Hepatocyte (in vitro differentiated cells): ENCODE data around the gene FBXW11. TPM values are rescaled to one million over a fixed set of nuclear protein-coding genes. Genes with fewer than 3 reads are reported as not detected.
"Not testable (repeated sequence)": the region's sequence is repeated elsewhere in the genome, so short reads cannot be mapped to it uniquely, and the experiment has no call there.

Source experiments
- DNase-seq: peaks from one replicate; pipeline ENCODE4 v3.0.0-alpha.2; 2016; ENCODE audit warnings: low spot score
- H2AFZ ChIP-seq: fragments of 200-600 bp; sonication (generic); 2 replicates; pipeline ENCODE4 v1.6.0; 2016; ENCODE audit warnings: antibody characterized with exemption, mild to moderate bottlenecking
- H3K27ac ChIP-seq: fragments of 200-600 bp; sonication (generic); 2 replicates; pipeline ENCODE4 v1.5.1; 2016; ENCODE audit warnings: mild to moderate bottlenecking
- H3K27me3 ChIP-seq: fragments of 200-600 bp; sonication (generic); 2 replicates; pipeline ENCODE4 v1.6.1; 2016
- H3K36me3 ChIP-seq: fragments of 200-600 bp; sonication (generic); replicated peaks from 2 replicates; pipeline ENCODE4 v1.5.1; 2016; ENCODE audit warnings: low read depth; ENCODE audit not compliant: insufficient read depth
- H3K4me1 ChIP-seq: fragments of 200-600 bp; sonication (generic); 2 replicates; pipeline ENCODE4 v1.5.1; 2016; ENCODE audit warnings: mild to moderate bottlenecking, moderate library complexity; ENCODE audit not compliant: insufficient read depth
- H3K4me2 ChIP-seq: fragments of 200-600 bp; sonication (generic); 2 replicates; pipeline ENCODE4 v1.6.0; 2016
- H3K4me3 ChIP-seq: fragments of 200-600 bp; sonication (generic); 2 replicates; pipeline ENCODE4 v1.5.1; 2016; ENCODE audit warnings: mild to moderate bottlenecking
- H3K79me2 ChIP-seq: fragments of 200-600 bp; sonication (generic); 2 replicates; pipeline ENCODE4 v1.6.0; 2017; ENCODE audit warnings: mild to moderate bottlenecking
- H3K9me2 ChIP-seq: fragments of 200-600 bp; sonication (generic); replicated peaks from 2 replicates; pipeline ENCODE4 v1.6.0; 2017; ENCODE audit warnings: mild to moderate bottlenecking; ENCODE audit not compliant: insufficient read depth
- H3K9me3 ChIP-seq: fragments of 200-600 bp; sonication (generic); 2 replicates; pipeline ENCODE4 v1.5.1; 2016; ENCODE audit warnings: low read depth, mild to moderate bottlenecking
- H4K20me1 ChIP-seq: fragments of 200-600 bp; sonication (generic); 2 replicates; pipeline ENCODE4 v1.6.0; 2016; ENCODE audit warnings: mild to moderate bottlenecking; ENCODE audit not compliant: insufficient read depth, poor library complexity, severe bottlenecking
- CTCF ChIP-seq: fragments of 200-600 bp; sonication (generic); IDR thresholded peaks from 2 replicates; pipeline ENCODE4 v1.5.1; 2016; ENCODE audit warnings: antibody characterized with exemption, mild to moderate bottlenecking; ENCODE audit not compliant: poor library complexity
- EZH2 ChIP-seq: fragments of 200-600 bp; sonication (generic); IDR thresholded peaks from 2 replicates; pipeline ENCODE4 v1.6.1; 2016; ENCODE audit warnings: antibody characterized with exemption, mild to moderate bottlenecking, borderline replicate concordance
- EZH2phosphoT487 ChIP-seq: fragments of 200-600 bp; sonication (generic); IDR thresholded peaks from one replicate; pipeline ENCODE4 v1.6.1; 2018; ENCODE audit warnings: antibody characterized with exemption, mild to moderate bottlenecking, low read depth, moderate library complexity; ENCODE audit not compliant: unreplicated experiment, severe bottlenecking
- WGBS: methylation state at CpG from one replicate; pipeline ENCODE4 v1.1.6; 2016; ENCODE audit warnings: low lambda C conversion rate; ENCODE audit errors: missing lambda C conversion rate; 5-methylcytosine and 5-hydroxymethylcytosine counted together
- polyA plus RNA-seq: library from polyadenylated mRNA; unstranded; fragments of >200 nt; fragmentation: Nextera tagmentation; extraction: Ambion mirVana; gene quantifications from 2 replicates; pipeline ENCODE4 v1.2.1, GENCODE V29; 2016
- total RNA-seq: library from RNA; depleted of rRNA; stranded (reverse); fragments of >200 nt; gene quantifications from 2 replicates; pipeline ENCODE4 v1.2.3, GENCODE V29; 2014

Gene FBXW11
- total and polyA plus RNA-seq, 2 experiments from 2014 or later: 38.0 to 73.4 TPM

- Histone ChIP-seq H3K9me2 (no peaks in the 10 kb centered on the region), H3K27me3 (no peaks in the 10 kb centered on the region), H3K27ac (no peak overlapping the region), H2AFZ (no peak overlapping the region), H4K20me1 (peaks cover 5% of the 10 kb centered on the region), H3K9me3 (no peaks in the 10 kb centered on the region), H3K36me3 (no peaks in the 10 kb centered on the region), H3K4me3 (no peak overlapping the region), H3K4me2 (no peak overlapping the region), H3K4me1 (no peaks in the 10 kb centered on the region), H3K79me2 (peaks cover 5% of the 10 kb centered on the region)
- no peak for DNase-seq
- WGBS: 96% methylated on average over 4 of the region's 4 CpGs
- TF ChIP-seq CTCF: no peak
- no peak for TF ChIP-seq EZH2
- no peak for TF ChIP-seq EZH2phosphoT487
Observed at GRCh38 chr5:171891150-171891549, 115.3 kb downstream of the FBXW11 start.

DNA sequence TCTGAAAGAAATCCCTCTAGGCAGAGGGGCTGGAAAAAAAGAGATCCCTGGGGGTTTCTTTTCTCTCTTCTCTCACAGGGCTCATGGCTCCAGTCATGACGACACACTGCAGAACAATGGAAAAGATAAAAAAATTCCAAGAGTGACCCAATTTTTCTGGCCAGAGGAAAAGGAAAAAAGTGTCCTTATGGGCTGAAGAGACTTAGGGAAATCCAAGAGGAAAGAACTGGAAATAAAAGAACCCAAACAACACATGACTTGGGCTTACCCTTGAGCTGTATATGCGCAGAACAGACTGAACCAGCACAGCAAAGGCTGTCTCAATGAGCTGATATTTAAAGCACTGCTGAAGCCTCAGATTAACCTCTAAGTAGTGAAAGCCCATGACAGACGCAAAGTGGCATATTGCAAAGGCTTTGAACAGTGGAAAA is 118.4 kb downstream of the FBXW11 start:
- no peaks in the 10 kb centered on the region for H3K36me3 ChIP-seq

DNA sequence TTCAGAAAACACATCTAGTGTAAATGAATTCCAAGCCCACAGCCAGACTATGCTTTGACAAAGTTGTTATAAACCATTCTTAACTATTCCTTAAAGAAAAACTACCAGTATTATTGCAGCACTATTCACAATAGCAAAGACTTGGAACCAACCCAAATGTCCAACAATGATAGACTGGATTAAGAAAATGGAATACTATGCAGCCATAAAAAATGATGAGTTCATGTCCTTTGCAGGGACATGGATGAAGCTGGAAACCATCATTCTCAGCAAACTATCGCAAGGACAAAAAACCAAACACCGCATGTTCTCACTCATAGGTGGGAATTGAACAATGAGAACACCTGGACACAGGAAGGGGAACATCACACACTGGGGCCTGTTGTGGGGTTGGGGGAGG is 120.4 kb downstream of the FBXW11 start:
- WGBS: 100% methylated on average over 1 of the region's 2 CpGs
- not testable (repeated sequence) for H4K20me1 ChIP-seq

More for the DNA sequence above, 118.4 kb downstream of the FBXW11 start:
- H4K20me1 ChIP-seq: peaks cover 5% of the 10 kb centered on the region
- no peaks in the 10 kb centered on the region for H3K9me3 ChIP-seq
- H3K27me3 ChIP-seq: no peaks in the 10 kb centered on the region
- no peaks in the 10 kb centered on the region for H3K9me2 ChIP-seq
- no peak overlapping the region for H3K27ac ChIP-seq
- no peak overlapping the region for H3K4me2 ChIP-seq
- WGBS: 73% methylated on average over 3 of the region's 3 CpGs
- H3K79me2 ChIP-seq: peaks cover 9% of the 10 kb centered on the region
- no peak for DNase-seq
- H2AFZ ChIP-seq: no peak overlapping the region
- no peaks in the 10 kb centered on the region for H3K4me1 ChIP-seq
- no peak overlapping the region for H3K4me3 ChIP-seq
- no peak for TF ChIP-seq CTCF
- no peak for TF ChIP-seq EZH2
- TF ChIP-seq EZH2phosphoT487: no peak

GRCh38 chr5:171882118-171882517 is 124.3 kb downstream of the FBXW11 start:
- 95% methylated on average over 4 of the region's 4 CpGs for WGBS
- Histone ChIP-seq H3K79me2 (peaks cover 3% of the 10 kb centered on the region), H3K27me3 (no peaks in the 10 kb centered on the region), H3K4me2 (no peak overlapping the region), H3K4me1 (no peaks in the 10 kb centered on the region), H3K9me2 (no peaks in the 10 kb centered on the region), H4K20me1 (peaks cover 3% of the 10 kb centered on the region), H3K9me3 (no peaks in the 10 kb centered on the region), H3K36me3 (no peaks in the 10 kb centered on the region), H2AFZ (no peak overlapping the region), H3K4me3 (no peak overlapping the region), H3K27ac (no peak overlapping the region)
- TF ChIP-seq CTCF: no peak
- TF ChIP-seq EZH2: no peak
- no peak for TF ChIP-seq EZH2phosphoT487
- no peak for DNase-seq

More for the DNA sequence above, 120.4 kb downstream of the FBXW11 start:
- H3K36me3 ChIP-seq, H3K4me1 ChIP-seq, H3K79me2 ChIP-seq, DNase-seq, H3K4me3 ChIP-seq, H3K27me3 ChIP-seq, H3K9me3 ChIP-seq, H3K9me2 ChIP-seq, H2AFZ ChIP-seq, H3K4me2 ChIP-seq, H3K27ac ChIP-seq: not testable (repeated sequence)
